Activated naive CD8-positive, alpha-beta T cell treated with anti-CD3 and anti-CD28 coated beads, Interleukin-2, amount 10 ng/mL, durations not matched to agents 7 days and 5 days (primary cell): Measurements from ENCODE around the gene HRH1. TPM values are rescaled to one million over a fixed set of nuclear protein-coding genes. Genes with fewer than 3 reads are reported as not detected.

Source experiments
- ATAC-seq: fragments of 150-1000 bp; cut with Tn5 transposase; one replicate; pipeline ENCODE4 v1.10.0; 2021; ENCODE audit warnings: low read depth, moderate library complexity
- POLR2A ChIA-PET: fragments of 350-600 bp; sonication (Branson Sonifier 250); formaldehyde crosslinking; loops from one replicate; lab custom pipeline; 2021; ENCODE audit warnings: antibody characterized with exemption; lab: Charles Lee
- DNase-seq: peaks from one replicate; pipeline ENCODE4 v3.0.0; 2021
- H3K27ac Mint-ChIP-seq: one replicate; pipeline ENCODE4 v1.8.0; 2022; ENCODE audit warnings: mild to moderate bottlenecking, mixed read lengths
- H3K27me3 Mint-ChIP-seq: one replicate; pipeline ENCODE4 v1.8.0; 2022; ENCODE audit warnings: mild to moderate bottlenecking, moderate library complexity, mixed read lengths
- H3K36me3 Mint-ChIP-seq: one replicate; pipeline ENCODE4 v1.8.0; 2021; ENCODE audit warnings: mild to moderate bottlenecking, mixed read lengths
- H3K4me1 Mint-ChIP-seq: one replicate; pipeline ENCODE4 v1.8.0; 2021; ENCODE audit warnings: mixed read lengths
- H3K4me3 Mint-ChIP-seq: one replicate; pipeline ENCODE4 v1.8.0; 2022; ENCODE audit warnings: mild to moderate bottlenecking, moderate library complexity, mixed read lengths
- H3K9me3 Mint-ChIP-seq: one replicate; pipeline ENCODE4 v1.8.0; 2021; ENCODE audit warnings: mixed read lengths
- total RNA-seq, 2 experiments: library from RNA; stranded (reverse); gene quantifications; one replicate each; pipeline ENCODE4 v1.2.3, GENCODE V29; 2021

The HRH1 gene
- total RNA-seq, 2 experiments from 2014 or later = 0.36 to 0.45 TPM

DNA sequence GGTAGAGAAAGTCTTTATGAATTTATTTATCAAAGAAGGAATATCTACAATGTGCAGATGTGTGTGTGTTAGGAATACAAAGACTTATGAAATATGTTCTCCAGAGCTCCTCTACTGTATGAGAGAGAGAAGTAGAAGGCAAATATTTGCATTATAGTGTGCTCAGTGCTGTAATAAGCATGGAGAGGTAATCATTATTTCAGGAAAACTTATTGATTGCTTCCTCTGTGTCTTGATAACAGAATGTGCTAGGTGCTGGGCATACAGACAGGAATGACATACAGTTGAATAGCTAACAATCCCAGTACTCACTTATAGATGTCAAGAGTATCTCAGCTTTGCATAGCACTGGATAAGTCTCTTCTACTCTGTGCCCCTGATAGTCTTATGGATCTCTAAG is 148.2 kb downstream of the HRH1 start:
- H3K9me3 Mint-ChIP-seq = no peaks in the 10 kb centered on the region
- DNase-seq (no peak), ATAC-seq (no peak)
- POLR2A ChIA-PET = interaction anchor here (1.0 kb wide), 1 partner anchor 29 kb away, joined by 3 read pairs; no protein-coding TSS in a partner anchor
- peaks cover 38% of the 10 kb centered on the region for H3K4me1 Mint-ChIP-seq
- no peak overlapping the region for H3K4me3 Mint-ChIP-seq
- H3K36me3 Mint-ChIP-seq = peaks cover 46% of the 10 kb centered on the region
- no peaks in the 10 kb centered on the region for H3K27me3 Mint-ChIP-seq
- H3K27ac Mint-ChIP-seq = no peak overlapping the region

DNA sequence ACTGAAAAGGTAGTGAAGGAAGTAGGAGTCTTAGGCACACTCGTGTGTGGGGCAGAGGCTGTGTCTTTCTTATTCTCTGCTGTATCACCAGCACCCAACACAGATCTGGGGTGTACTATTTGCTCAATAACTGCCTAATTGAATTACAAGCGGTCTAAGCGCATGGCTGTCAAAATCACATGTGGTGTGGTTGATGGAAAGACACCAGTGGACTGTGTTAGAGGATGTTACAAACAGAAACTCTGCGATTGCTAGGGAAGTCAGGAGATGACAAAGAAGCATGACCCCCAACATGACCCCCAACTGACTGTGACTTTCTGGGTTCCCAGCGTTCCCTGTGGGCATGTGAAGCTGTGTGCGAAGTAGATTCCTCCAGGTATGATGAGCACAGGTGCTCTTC is 149.9 kb downstream of the HRH1 start:
- H3K27ac Mint-ChIP-seq = no peak overlapping the region
- no peak overlapping the region for H3K4me3 Mint-ChIP-seq
- DNase-seq (no peak), ATAC-seq (no peak)
- H3K9me3 Mint-ChIP-seq = no peaks in the 10 kb centered on the region
- POLR2A ChIA-PET = no interaction called here
- H3K36me3 Mint-ChIP-seq = peaks cover 52% of the 10 kb centered on the region
- peaks cover 39% of the 10 kb centered on the region for H3K4me1 Mint-ChIP-seq
- H3K27me3 Mint-ChIP-seq = no peaks in the 10 kb centered on the region

DNA sequence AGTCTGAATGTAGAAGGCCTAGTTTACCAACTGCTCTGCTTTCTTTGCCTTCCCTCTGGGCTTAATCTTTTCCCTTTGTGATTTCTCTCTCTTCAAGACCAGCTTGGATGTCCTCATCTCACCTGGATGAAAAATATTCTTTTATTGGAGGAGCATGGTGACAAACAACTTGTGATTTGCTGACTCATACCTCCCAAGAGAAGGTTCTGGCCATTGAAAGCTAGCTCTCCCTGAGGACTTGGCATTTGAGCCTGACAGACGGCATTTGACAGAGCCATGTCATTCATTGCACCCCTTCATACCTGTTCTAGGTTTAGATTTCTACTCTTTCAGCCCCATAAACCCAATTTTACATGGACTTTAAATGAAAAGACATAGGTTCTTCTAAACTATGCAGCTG is 151.2 kb downstream of the HRH1 start:
- Mint-ChIP-seq H3K27me3 (no peaks in the 10 kb centered on the region), H3K36me3 (peaks cover 47% of the 10 kb centered on the region), H3K27ac (no peak overlapping the region), H3K4me3 (no peak overlapping the region), H3K9me3 (no peaks in the 10 kb centered on the region), H3K4me1 (peaks cover 35% of the 10 kb centered on the region)
- POLR2A ChIA-PET = interaction anchor here (1.3 to 1.7 kb wide), 2 partner anchors 14 to 16 kb away, joined by 3 to 14 read pairs; no protein-coding TSS in a partner anchor
- ATAC-seq = no peak
- no peak for DNase-seq

DNA sequence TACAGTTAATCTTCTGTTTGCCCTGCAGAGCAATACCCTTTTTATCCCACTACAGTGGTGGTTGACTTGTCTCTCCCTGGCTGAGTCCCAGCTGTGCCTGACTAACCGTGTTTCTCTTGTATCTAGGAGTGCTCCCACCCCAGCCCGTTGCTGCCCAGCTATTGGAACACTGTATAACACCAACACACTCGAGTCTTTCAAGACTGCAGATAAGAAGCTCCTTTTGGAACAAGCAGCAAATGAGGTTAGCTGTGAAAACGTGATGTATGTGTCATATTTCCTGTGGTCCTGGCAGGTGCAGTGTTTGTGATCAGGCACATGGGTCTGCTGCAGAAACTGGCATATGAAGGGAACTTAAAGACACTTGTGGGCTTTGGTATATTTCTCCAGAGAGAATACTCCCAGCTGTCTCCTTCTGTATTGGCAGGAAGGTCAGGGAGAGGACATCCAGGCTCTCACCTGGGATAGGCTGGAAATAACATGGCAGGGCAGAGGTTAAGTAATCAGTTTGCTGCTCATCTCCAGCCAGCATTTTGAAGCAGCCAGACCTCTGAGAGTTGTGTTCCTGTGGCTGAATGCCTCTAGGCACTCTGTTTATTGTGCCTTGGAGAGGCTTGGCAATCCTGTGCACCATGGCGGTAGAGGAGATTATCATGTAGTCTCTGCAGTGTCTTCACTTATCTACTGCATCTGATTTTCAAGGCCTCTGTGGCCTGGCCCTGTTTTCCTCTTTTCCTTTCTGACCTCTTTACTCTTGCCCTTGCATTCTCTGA is 152.7 kb downstream of the HRH1 start:
- H3K27me3 Mint-ChIP-seq = no peaks in the 10 kb centered on the region
- H3K27ac Mint-ChIP-seq = peak overlapping the region; percentile 49

DNA sequence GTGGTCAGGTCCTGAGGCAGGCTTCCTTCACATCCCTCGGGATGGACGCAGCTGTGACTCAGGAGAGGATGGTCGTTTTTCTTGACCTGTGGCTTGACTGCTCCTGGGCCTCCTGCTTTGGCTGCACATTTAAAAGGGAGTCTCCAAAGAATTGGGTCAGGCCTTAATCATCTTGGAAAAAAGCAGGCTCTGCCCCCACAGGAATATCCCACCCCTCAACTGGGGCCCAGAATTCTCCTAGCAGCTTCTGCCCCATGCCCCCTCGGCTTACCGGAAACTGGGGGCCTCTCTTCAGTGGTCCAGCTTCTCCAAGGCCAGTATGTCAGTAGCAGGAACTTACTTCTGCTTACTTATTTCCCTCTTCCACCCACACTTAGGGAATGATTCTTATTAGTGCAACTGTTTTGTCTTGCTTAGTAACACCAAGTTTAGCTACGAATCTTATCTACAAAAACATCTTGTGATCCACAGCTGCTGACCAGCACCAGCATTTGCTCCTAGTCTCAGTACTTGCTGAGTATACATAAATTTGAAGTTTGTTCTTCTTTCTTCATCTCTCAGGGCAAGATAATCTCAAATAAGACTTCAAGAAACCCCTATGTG is 153.6 kb downstream of the HRH1 start:
- peaks cover 35% of the 10 kb centered on the region for H3K36me3 Mint-ChIP-seq

More for the DNA sequence above, 152.7 kb downstream of the HRH1 start:
- POLR2A ChIA-PET = interaction anchor here (1.1 to 1.7 kb wide), 3 partner anchors 15 to 35 kb away, joined by 5 to 14 read pairs (median 8); partner anchors contain the start of gene ATG7
- Mint-ChIP-seq H3K4me3 (peak overlapping the region; percentile 57), H3K9me3 (no peaks in the 10 kb centered on the region), H3K4me1 (peaks cover 26% of the 10 kb centered on the region), H3K36me3 (peaks cover 43% of the 10 kb centered on the region)
- DNase-seq (no peak), ATAC-seq (peak; percentile 90)

DNA sequence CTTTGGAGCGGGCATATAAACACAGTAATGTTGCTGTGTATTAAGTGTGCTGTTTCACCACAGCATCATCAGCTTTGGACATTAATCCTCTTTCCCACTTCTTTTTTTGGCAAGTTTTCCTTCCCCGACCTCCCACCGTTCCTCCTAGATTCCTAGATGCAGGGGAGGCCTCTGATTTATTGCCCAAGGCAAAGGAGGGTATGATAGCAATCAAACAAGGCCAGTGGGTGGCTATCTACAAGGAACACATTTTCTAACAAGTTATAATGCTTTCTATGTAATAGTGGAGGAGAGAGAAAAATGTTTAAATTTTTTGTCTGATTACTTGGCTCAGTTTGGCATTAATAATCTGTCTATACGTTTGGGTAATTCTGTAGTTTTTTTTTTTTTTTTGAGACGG is 156.0 kb downstream of the HRH1 start:
- DNase-seq (no peak), ATAC-seq (no peak)
- Mint-ChIP-seq H3K4me3 (no peak overlapping the region), H3K27me3 (no peaks in the 10 kb centered on the region), H3K27ac (no peak overlapping the region), H3K36me3 (peaks cover 31% of the 10 kb centered on the region), H3K4me1 (peaks cover 21% of the 10 kb centered on the region), H3K9me3 (no peaks in the 10 kb centered on the region)
- POLR2A ChIA-PET = no interaction called here

More for the DNA sequence above, 153.6 kb downstream of the HRH1 start:
- Mint-ChIP-seq H3K27ac (peak overlapping the region; percentile 33), H3K9me3 (no peaks in the 10 kb centered on the region), H3K4me1 (peaks cover 26% of the 10 kb centered on the region), H3K4me3 (no peak overlapping the region), H3K27me3 (no peaks in the 10 kb centered on the region)
- ATAC-seq (no peak), DNase-seq (no peak)
- POLR2A ChIA-PET = no interaction called here

DNA sequence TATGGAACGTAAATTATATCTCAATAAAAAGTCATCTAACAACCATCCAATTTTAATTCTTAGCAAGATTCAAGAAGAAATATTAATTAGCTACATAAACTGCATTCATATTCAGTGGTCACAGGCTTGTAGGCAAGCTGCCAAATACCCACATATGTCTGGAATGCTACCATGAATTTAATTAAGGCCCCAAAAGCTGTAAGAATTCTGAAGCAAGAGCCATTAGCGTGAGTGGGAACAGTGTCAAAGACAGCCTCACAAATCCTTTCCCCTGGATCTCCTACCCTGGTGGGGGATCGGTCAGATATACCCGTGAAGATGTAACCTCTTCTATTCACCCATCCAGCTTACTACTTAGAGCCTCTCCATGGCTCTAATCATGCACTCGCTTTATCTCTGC is 157.9 kb downstream of the HRH1 start:
- Mint-ChIP-seq H3K36me3 (peaks cover 38% of the 10 kb centered on the region), H3K27ac (no peak overlapping the region)

More for the DNA sequence above, 157.9 kb downstream of the HRH1 start:
- DNase-seq (no peak), ATAC-seq (no peak)
- Mint-ChIP-seq H3K4me1 (peaks cover 4% of the 10 kb centered on the region), H3K9me3 (no peaks in the 10 kb centered on the region), H3K4me3 (no peak overlapping the region), H3K27me3 (no peaks in the 10 kb centered on the region)
- POLR2A ChIA-PET = no interaction called here

Other genes starting within 250 kb of the HRH1 start
- not detected for gene SLC6A1, start 161.7 kb upstream of the HRH1 start, total RNA-seq
- gene ATG7, start 117.9 kb downstream of the HRH1 start, total RNA-seq = 10 to 100 TPM; 26.4 to 28.6 TPM